Heart left ventricle (tissue), 13 donors: ENCODE results near the gene SLC9A8.

Experiments
- CTCF ChIP-seq, 12 donors: fragments of 200-600 bp; sonication (generic) in 4 of 12; IDR thresholded peaks; one replicate each; pipeline versions ENCODE4 v1.5.0 to v1.8.0; 2018 to 2022; ENCODE audit warnings: antibody characterized with exemption in 12 of 12, mild to moderate bottlenecking in 5 of 12
- POLR2A ChIP-seq, 2 donors: fragments of 450-650 bp; IDR thresholded peaks; one replicate each; pipeline ENCODE4 v1.6.1; 2017; ENCODE audit warnings: antibody characterized with exemption in 2 of 2, mild to moderate bottlenecking in 2 of 2, moderate library complexity in 2 of 2
- donor health status: ischemic (EF 13 %, LVEDD 7.1; RV severe dilation, severe dysfunction).
- donor health status: DM: no; HTN: yes; CAD: no.
- donor health status: DM: no; HTN: no; CAD: no.
- donor health status: ischemic (EF 25% LVEDD 6.9; RV normal size, moderate dysfunction).
- donor health status: ischemic (EF 25% LVEDD 5.7; RV mildly dilated, moderate dysfunction).
- donor health status: ischemic (EF 35%, LVEDD 5.7; RV mildly dilated, moderate dysfunction).
- donor health status: nonischemic (EF 11% LVEDD 7.7; RV severe dilation, severe dysfunction).
- donor health status: DM: yes; HTN: yes; CAD: no.
- donor health status: PGD.
- donor health status: ischemic (EF 29% LVEDD 5.4; RV normal size, mild dysfunction).
- donor health status: nonischemic (EF 23%, LVEDD 6.1; RV moderate dilation, normal function).

- no peak for TF ChIP-seq CTCF (IDR thresholded peaks at IDR 0.05)
- TF ChIP-seq POLR2A (IDR thresholded peaks at IDR 0.05) = no peak
Observed at GRCh38 chr20:49880177-49880576, 67.5 kb downstream of the SLC9A8 start.
